Panc1 (cell line): ENCODE measurements around the gene OTOG.

Experiments
- CTCF ChIP-seq: fragments of 450-650 bp; IDR thresholded peaks from 2 replicates; pipeline ENCODE4 v1.5.1; 2017; ENCODE audit warnings: mild to moderate bottlenecking
- POLR2AphosphoS5 ChIP-seq: IDR thresholded peaks from 2 replicates; pipeline ENCODE4 v1.6.1; 2012; ENCODE audit warnings: mild to moderate bottlenecking, low read depth, low read length, moderate library complexity
- REST ChIP-seq, 2 experiments: IDR thresholded peaks; 2 replicates each; pipeline ENCODE4 v1.6.1; 2011 to 2012; ENCODE audit warnings: low read depth in 2 of 2, control low read depth in 1 of 2, low read length in 1 of 2, mild to moderate bottlenecking in 1 of 2, moderate library complexity in 1 of 2; ENCODE audit not compliant: insufficient read depth in 1 of 2
- SIN3A ChIP-seq: IDR thresholded peaks from 2 replicates; pipeline ENCODE4 v1.6.1; 2012; ENCODE audit warnings: low read depth, mild to moderate bottlenecking, low read length, moderate library complexity, borderline replicate concordance; ENCODE audit not compliant: insufficient read depth
- TCF7L2 ChIP-seq: IDR thresholded peaks from 2 replicates; pipeline ENCODE4 v1.6.1; 2011; ENCODE audit warnings: mild to moderate bottlenecking, low read depth, low read length, inconsistent platforms

DNA sequence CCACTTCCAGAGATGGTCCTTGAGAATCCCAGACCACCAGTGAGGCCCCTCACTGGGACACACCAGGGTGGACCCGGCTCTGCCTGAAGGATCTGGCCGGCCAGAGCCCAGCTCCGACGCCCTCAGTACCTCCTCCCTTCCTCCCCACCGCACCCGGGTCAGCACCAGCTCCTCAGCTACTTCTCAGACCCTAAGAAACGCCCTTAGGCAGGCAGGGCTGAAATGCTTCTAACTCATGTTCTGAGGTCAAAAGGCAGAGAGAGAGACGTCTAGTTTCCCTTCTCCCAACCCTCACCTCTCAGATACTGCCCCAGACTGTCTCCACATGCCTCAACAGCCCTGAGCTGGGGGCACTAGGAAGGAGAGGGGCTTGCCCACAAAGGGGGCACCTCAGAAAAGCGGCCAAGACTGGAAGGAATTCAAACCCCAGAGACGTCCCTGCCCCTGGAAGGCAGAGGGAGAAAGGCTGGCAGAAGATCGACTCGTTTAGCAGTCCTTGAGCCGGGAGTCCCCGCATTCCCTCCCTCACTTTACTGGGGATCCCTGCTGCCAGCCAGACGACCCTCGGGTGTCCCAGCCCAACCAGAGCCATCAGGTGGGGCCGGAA is 3.4 kb upstream of the OTOG start:
- TF ChIP-seq CTCF (no peak), REST (IDR thresholded peaks at IDR 0.05; ENCODE audit: insufficient read depth in 1 of 2, low read depth in 2 of 2, low read length in 1 of 2) (no peak), POLR2AphosphoS5 (no peak), TCF7L2 (no peak), SIN3A (no peak)
